Thymus (tissue), 11 donors: Measurements from ENCODE around the gene CISH. TPM values are rescaled to one million over a fixed set of nuclear protein-coding genes. Genes with fewer than 3 reads are reported as not detected.

Source experiments
- DNase-seq, 9 donors: peaks; one replicate each; pipeline ENCODE4 v3.0.0-alpha.2; 2013; ENCODE audit warnings: low spot score in 9 of 9, low read depth in 6 of 9, missing footprints in 1 of 9
- H3K27ac ChIP-seq, 2 donors: one replicate each; pipeline ENCODE4 v1.5.1; 2013; ENCODE audit warnings: control low read depth in 1 of 2, low read depth in 1 of 2, low read length in 1 of 2, mild to moderate bottlenecking in 1 of 2, moderate library complexity in 1 of 2
- H3K27me3 ChIP-seq, 2 donors: one replicate each; pipeline ENCODE4 v1.5.1; 2013; ENCODE audit warnings: low read length in 1 of 2; ENCODE audit not compliant: control insufficient read depth in 2 of 2, insufficient read depth in 1 of 2
- H3K36me3 ChIP-seq, 2 donors: one replicate each; pipeline ENCODE4 v1.5.1; 2013; ENCODE audit warnings: low read length in 1 of 2, mild to moderate bottlenecking in 1 of 2, moderate library complexity in 1 of 2; ENCODE audit not compliant: control insufficient read depth in 2 of 2, insufficient read depth in 2 of 2
- H3K4me1 ChIP-seq, 2 donors: one replicate each; pipeline ENCODE4 v1.5.1; 2013; ENCODE audit warnings: low read length in 2 of 2; ENCODE audit not compliant: control insufficient read depth in 2 of 2, insufficient read depth in 2 of 2
- H3K4me3 ChIP-seq, 2 donors: one replicate each; pipeline ENCODE4 v1.5.1; 2013; ENCODE audit warnings: low read length in 2 of 2, control low read depth in 1 of 2, mild to moderate bottlenecking in 1 of 2
- H3K9me3 ChIP-seq, 2 donors: one replicate each; pipeline ENCODE4 v1.5.1; 2013; ENCODE audit warnings: low read length in 1 of 2, mild to moderate bottlenecking in 1 of 2; ENCODE audit not compliant: control insufficient read depth in 2 of 2, insufficient read depth in 1 of 2
- WGBS: extraction: QIAGEN DNeasy Blood & Tissue Kit; methylation state at CpG from one replicate; pipeline ENCODE4 v1.1.7; 2013; 5-methylcytosine and 5-hydroxymethylcytosine counted together
- polyA plus RNA-seq: library from polyadenylated mRNA; stranded (reverse); fragments of 200-250 nt; gene quantifications from one replicate; pipeline ENCODE4 v1.2.3, GENCODE V29; 2013
- total RNA-seq: library from RNA; stranded (reverse); fragments of 120-200 nt; gene quantifications from one replicate; pipeline ENCODE4 v1.2.4, GENCODE V29; 2013
- donor health status: healthy.

CISH gene
- total and polyA plus RNA-seq, 2 donors, result 7.0 to 10.2 TPM

DNA sequence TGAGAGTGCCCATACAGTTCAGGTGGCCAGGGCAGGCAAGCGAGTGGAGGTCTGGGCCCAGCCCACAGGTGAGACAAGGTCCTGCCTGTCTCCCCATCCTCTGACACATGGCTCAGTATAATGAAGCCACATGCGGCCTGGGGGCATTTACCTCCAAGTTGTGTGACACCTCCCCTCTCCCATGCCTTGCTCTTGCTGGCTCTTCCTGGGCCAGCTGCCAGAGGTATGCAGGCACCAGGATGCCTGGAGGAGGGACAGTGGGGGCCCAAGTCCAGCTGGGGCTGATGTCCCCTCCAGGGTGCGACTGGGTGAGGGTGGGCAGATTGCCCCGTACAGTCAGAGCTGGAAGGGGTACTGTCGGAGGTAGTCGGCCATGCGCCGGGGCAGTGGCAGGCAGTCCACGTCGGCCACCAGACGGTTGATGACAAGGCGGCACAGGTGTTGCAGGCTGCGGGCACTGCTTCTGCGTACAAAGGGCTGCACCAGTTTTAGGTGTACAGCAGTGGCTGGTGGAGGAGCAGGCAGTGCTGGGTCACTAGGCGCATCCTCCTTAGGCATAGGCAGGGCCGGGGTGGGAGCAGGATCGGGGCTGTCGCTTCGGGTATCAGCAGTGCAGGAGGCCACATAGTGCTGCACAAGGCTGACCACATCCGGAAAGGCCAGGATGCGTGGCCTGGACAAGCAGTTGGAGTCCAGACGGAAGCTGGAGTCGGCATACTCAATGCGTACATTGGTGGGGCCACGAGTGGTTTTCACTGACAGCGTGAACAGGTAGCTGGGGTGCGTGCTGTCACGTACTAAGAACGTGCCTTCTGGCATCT is 4.1 kb downstream of the CISH start:
- Histone ChIP-seq H3K27ac (no peak overlapping the region), H3K27me3 (peaks cover 0 to 19% of the 10 kb centered on the region in 2 donors), H3K9me3 (no peaks in the 10 kb centered on the region), H3K4me1 (peaks cover 8 to 87% of the 10 kb centered on the region in 2 donors), H3K4me3 (peak overlapping the region in 1 of 2 donors; percentile 77), H3K36me3 (peaks cover 0 to 52% of the 10 kb centered on the region in 2 donors)
- DNase-seq, result no peak
- WGBS, result 91% methylated on average over 29 of the region's 29 CpGs

DNA sequence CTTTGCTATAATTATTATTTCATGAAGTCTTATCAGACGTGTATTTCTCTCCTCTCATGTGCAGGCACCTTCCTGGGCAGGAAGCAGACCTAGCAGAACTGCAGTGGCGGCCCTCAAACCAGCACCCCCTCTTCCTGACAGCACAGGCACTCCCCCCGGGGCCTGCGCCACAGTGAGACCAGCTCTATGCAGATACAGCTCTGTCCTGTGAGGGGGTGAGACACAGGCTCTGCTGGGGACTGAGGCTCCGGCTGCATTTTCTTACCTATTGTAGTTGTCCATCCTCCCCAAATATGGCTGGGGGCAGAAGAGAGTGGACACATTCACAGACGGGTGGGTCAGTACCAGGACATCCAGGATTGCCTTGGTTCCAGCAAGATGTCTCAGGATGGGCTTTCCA is 5.0 kb downstream of the CISH start:
- WGBS, result 30% methylated on average over 6 of the region's 6 CpGs
- DNase-seq, result no peak
- Histone ChIP-seq H3K4me1 (peaks cover 12 to 90% of the 10 kb centered on the region in 2 donors), H3K4me3 (peak overlapping the region in 1 of 2 donors; percentile 16), H3K27ac (no peak overlapping the region), H3K36me3 (peaks cover 0 to 52% of the 10 kb centered on the region in 2 donors), H3K27me3 (peaks cover 0 to 10% of the 10 kb centered on the region in 2 donors), H3K9me3 (no peaks in the 10 kb centered on the region)

DNA sequence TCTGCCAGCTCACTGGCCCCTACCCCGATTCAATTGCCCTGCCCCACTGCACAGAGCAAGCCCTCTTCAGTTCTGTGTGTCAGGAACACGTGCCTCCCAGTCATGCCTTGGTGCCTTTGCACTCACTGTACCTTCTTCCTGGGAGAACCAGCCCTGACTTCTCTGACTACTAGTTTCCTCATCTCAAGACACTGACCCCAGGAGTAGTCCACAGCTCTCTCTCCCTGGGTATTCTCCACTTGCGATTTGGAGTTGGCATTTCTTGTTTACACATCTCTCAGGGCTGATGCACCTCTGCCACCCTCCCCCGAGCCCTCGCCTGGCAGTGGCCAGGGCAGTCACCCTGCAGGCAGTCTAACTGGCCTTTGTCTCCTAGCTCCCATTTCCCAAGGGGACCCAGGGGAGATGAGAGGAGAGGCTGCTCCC is 5.7 kb downstream of the CISH start:
- DNase-seq, result no peak
- Histone ChIP-seq H3K4me3 (peak overlapping the region in 1 of 2 donors; percentile 5), H3K4me1 (peaks cover 11 to 91% of the 10 kb centered on the region in 2 donors), H3K27ac (no peak overlapping the region), H3K9me3 (no peaks in the 10 kb centered on the region), H3K36me3 (peaks cover 0 to 52% of the 10 kb centered on the region in 2 donors), H3K27me3 (peaks cover 0 to 5% of the 10 kb centered on the region in 2 donors)
- 83% methylated on average over 5 of the region's 5 CpGs for WGBS

DNA sequence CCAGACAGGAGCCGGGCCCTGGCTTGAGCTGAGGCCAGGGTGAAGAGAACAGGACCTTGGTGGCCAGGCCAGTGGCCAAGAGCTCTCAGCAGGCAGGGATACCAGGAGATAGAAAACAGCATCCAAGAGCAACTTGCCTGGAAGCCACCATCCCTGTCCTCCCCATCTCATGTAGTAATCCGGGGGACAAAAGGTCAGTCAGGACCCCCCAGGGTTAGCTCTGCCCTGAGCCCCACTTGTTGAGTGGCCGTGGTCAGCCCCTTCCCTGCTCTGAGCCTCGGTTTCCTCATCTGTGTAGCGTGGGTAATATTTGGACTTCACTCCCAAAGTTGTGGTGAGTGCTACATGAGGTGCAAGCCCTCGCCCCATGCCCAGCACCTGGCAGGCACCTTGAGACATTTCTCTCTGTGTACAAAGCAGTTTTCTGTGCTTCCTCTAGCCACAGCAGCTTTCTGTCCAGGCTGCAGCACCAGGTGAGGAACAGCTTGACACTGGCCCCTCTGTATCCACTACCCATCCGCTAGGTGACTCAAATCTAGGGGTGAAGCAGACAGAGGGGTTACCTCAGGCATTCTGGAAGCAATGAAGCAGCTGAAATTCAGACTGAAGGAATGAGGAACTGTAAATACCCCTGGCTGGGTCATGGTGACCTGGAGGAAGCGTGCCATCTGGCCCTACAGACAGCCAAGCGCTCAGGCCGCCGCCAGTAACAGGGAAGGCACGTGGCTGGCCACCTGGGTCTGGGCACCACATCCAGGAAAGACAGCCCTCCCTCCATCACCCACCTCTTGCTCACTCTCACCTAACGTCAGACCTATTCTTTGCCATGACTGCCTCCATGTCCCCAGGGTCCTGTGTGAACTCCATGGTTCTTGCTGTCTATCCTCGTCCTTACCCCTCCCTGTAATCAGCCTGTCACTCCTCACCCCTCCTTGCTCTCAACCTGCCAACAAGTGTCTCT is 6.7 kb downstream of the CISH start:
- WGBS, result 62% methylated on average over 14 of the region's 14 CpGs
- no peak for DNase-seq
- peaks cover 14 to 91% of the 10 kb centered on the region in 2 donors for H3K4me1 ChIP-seq
- H3K36me3 ChIP-seq, result peaks cover 0 to 49% of the 10 kb centered on the region in 2 donors
- H3K9me3 ChIP-seq, result no peaks in the 10 kb centered on the region
- H3K4me3 ChIP-seq, result no peak overlapping the region
- no peaks in the 10 kb centered on the region for H3K27me3 ChIP-seq
- peak overlapping the region; percentile 53 to 64 for H3K27ac ChIP-seq

DNA sequence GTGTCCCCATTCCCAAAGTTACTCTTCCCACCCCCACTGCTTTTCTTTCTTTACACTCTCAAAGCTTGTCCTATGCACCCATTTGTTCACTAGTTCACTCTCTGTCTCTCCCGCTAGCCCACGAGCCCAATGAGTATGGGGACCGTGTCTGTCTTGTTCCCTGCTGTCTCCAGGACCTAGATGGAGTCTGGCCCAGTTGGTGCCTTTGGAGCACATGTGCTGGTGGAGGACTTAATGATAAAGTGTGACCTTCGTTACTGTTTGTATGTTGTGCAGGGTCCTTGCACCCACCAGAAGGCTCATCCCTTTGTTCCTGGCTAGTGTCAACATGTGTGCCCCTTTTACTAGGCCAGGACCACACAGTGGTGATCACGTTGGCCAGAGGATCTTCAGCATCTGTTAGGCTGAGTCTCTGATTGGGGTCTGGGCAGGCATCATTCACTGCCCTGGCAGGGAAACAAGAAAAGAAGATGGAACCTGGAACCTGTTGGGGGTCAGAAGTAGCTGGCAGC is 7.4 kb downstream of the CISH start:
- H3K36me3 ChIP-seq, result peaks cover 0 to 46% of the 10 kb centered on the region in 2 donors
- H3K9me3 ChIP-seq, result no peaks in the 10 kb centered on the region
- no peak for DNase-seq
- 91% methylated on average over 5 of the region's 5 CpGs for WGBS
- no peak overlapping the region for H3K4me3 ChIP-seq
- peaks cover 14 to 94% of the 10 kb centered on the region in 2 donors for H3K4me1 ChIP-seq
- no peaks in the 10 kb centered on the region for H3K27me3 ChIP-seq
- H3K27ac ChIP-seq, result peak overlapping the region in 1 of 2 donors; percentile 85

DNA sequence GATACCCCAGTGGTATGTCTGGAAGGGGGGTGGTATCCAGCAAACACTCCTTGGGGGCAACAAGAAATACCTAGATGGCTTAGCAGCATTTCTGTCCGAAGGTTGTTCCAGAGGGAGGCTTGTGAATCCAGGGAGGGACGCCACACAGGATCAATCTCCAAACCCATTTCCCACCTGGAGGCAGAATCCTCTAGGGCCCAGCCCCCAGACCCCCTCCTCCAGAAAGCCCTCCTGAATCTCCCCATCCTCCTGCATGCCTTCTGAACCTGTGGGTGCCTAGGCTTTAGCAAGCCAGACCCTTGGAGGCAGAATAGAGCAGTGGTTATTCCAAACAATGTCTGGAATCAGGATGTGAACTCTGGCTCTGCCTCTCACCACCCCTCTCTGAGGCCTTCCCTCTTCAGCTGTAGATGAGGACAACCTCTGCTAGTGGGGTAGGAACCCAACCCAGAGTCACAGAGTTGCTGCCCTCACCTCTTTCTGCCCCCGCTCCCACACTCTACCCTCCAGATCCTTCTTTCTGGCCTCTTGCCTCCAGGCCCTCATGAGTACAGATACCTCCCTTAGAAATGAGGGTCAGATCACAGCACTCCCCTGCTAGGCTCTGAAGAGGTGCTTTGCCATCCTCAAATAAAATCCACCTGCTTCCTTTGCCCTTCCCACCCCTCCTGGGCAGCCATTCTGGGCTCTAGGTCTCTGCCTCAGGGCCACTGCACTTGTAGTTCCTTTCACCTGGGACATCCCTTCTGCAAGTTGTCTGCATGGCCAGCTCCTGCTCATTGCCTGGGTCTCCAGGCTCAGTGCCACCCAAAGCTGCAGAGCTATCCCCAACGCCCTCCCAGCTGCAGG is 8.1 kb downstream of the CISH start:
- Histone ChIP-seq H3K9me3 (no peaks in the 10 kb centered on the region), H3K36me3 (peaks cover 0 to 40% of the 10 kb centered on the region in 2 donors), H3K27ac (peak overlapping the region; percentile 42 to 85), H3K27me3 (no peaks in the 10 kb centered on the region), H3K4me3 (no peak overlapping the region), H3K4me1 (peaks cover 14 to 90% of the 10 kb centered on the region in 2 donors)
- DNase-seq, result no peak
- WGBS, result 72% methylated on average over 4 of the region's 4 CpGs

DNA sequence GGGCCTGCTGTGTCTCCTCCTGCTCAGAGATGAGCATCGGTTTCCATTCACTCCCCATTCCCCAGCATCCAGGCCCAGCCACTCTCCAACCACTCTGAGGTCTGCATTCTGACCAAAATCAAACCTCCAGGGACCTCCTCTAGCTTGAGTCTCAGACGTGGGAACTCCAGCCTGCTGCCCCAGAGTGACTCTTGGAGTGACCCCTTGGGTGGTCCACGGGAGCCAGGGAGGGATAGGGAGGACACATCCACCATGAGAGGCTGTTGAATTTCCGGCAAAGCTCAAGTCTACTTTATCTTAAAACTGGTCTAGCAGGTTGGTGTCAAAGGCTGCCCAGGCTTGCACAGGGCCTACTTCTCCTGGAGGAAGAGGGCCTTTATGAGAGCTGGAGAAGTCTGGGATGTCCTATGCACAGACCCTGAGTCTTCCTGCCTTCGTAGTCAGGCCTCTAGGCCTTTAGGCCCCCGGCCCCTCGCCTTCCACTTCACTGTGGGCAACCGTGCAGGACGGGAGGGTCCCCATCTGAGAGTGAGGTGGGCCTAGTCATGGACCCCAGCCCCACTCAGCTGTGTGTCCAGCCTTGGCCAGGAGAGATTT is 8.9 kb downstream of the CISH start:
- Histone ChIP-seq H3K36me3 (peaks cover 0 to 34% of the 10 kb centered on the region in 2 donors), H3K4me3 (no peak overlapping the region), H3K27me3 (no peaks in the 10 kb centered on the region), H3K9me3 (no peaks in the 10 kb centered on the region), H3K27ac (peak overlapping the region; percentile 55 to 85), H3K4me1 (peaks cover 12 to 83% of the 10 kb centered on the region in 2 donors)
- no peak for DNase-seq
- 83% methylated on average over 9 of the region's 9 CpGs for WGBS
